HepG2 (cell line): ENCODE measurements around the gene MCC. TPM values are rescaled to one million over a fixed set of nuclear protein-coding genes. Genes with fewer than 3 reads are reported as not detected.

ENCODE experiments used
- ATAC-seq: fragments of 200-7000 bp; cut with Tn5 transposase; 3 replicates; pipeline ENCODE4 v1.9.1; 2020; ENCODE audit warnings: mild to moderate bottlenecking, moderate library complexity
- BruUV-seq: library from RNA; stranded (reverse); fragments of 400-500 nt; replicated peaks from 2 replicates; lab custom pipeline; 2021; lab: Mats Ljungman, UMichigan
- CTCF ChIA-PET: fragments of 300-600 bp; formaldehyde crosslinking; extraction: SDS; loops from one replicate; lab custom pipeline; 2021; ENCODE audit warnings: low total read pairs, inconsistent platforms, low intra/inter-chr PET ratio; lab: Yijun Ruan, JAX
- POLR2A ChIA-PET: fragments of 350-600 bp; sonication (Branson Sonifier 250); formaldehyde crosslinking; loops from one replicate; lab custom pipeline; 2020; ENCODE audit warnings: antibody characterized with exemption, inconsistent platforms; lab: Yijun Ruan, JAX
- DNase-seq: peaks from one replicate; pipeline ENCODE4 v3.0.0-alpha.2; 2015; ENCODE audit warnings: low spot score
- FAIRE-seq: peaks from 3 replicates; lab custom pipeline; 2011; peaks lifted over from hg19 to GRCh38; lab: Jason Lieb, UNC
- H2AFZ ChIP-seq: one replicate; pipeline ENCODE4 v1.6.1; 2011; ENCODE audit warnings: low read length, inconsistent platforms
- H3K27ac ChIP-seq: fragments of 300-600 bp; 3 replicates; pipeline ENCODE4 v1.8.0; 2011; ENCODE audit warnings: mixed run types, mild to moderate bottlenecking, mixed read lengths, low read length, inconsistent platforms; ENCODE audit not compliant: insufficient read depth; ENCODE audit errors: extremely low read length
- H3K27me3 ChIP-seq, 2 experiments: fragments of 200-600 bp in 1 of 2; 2 replicates in 1 of 2; 3 replicates in 1 of 2; pipeline versions ENCODE4 v1.6.0 to v1.8.0; 2011; ENCODE audit warnings: low read length in 2 of 2, mild to moderate bottlenecking in 2 of 2, moderate library complexity in 2 of 2, inconsistent platforms in 1 of 2; ENCODE audit not compliant: insufficient read depth in 2 of 2, control insufficient read depth in 1 of 2
- H3K36me3 ChIP-seq, 2 experiments: fragments of 200-600 bp in 1 of 2; replicated peaks in 1 of 2; 2 replicates in 1 of 2; 3 replicates in 1 of 2; pipeline versions ENCODE4 v1.5.1 to v1.8.0; 2011; ENCODE audit warnings: low read length in 2 of 2, inconsistent platforms in 1 of 2; ENCODE audit not compliant: insufficient read depth in 2 of 2, control insufficient read depth in 1 of 2
- H3K4me1 ChIP-seq: 2 replicates; pipeline ENCODE4 v1.5.1; 2012; ENCODE audit warnings: low read length, inconsistent platforms; ENCODE audit not compliant: insufficient read depth
- H3K4me2 ChIP-seq: 2 replicates; pipeline ENCODE4 v1.6.0; 2011; ENCODE audit warnings: low read depth, low read length, inconsistent platforms
- H3K4me3 ChIP-seq, 3 experiments: fragments of 200-600 bp in 1 of 3; sonication (generic), shearing (Covaris generic) in 1 of 3; replicated peaks in 1 of 3; 2 replicates each; pipeline ENCODE4 v1.5.1; 2011 to 2016; ENCODE audit warnings: low read length in 3 of 3, inconsistent platforms in 2 of 3, low read depth in 2 of 3, mild to moderate bottlenecking in 2 of 3, control low read depth in 1 of 3, mixed read lengths in 1 of 3; ENCODE audit not compliant: insufficient read depth in 1 of 3
- H3K79me2 ChIP-seq: one replicate; pipeline ENCODE4 v1.6.1; 2011; ENCODE audit warnings: low read length, inconsistent platforms; ENCODE audit not compliant: insufficient read depth
- H3K9ac ChIP-seq: 2 replicates; pipeline ENCODE4 v1.6.0; 2011; ENCODE audit warnings: mild to moderate bottlenecking, low read depth, low read length, inconsistent platforms; ENCODE audit not compliant: insufficient read depth
- H3K9me3 ChIP-seq: 2 replicates; pipeline ENCODE4 v1.5.1; 2012; ENCODE audit warnings: mild to moderate bottlenecking, low read length
- H4K20me1 ChIP-seq: 2 replicates; pipeline ENCODE4 v1.6.0; 2011; ENCODE audit warnings: inconsistent platforms, mild to moderate bottlenecking, low read length, moderate library complexity; ENCODE audit not compliant: insufficient read depth
- DR1 ChIP-seq: sonication (generic); formaldehyde crosslinking; IDR thresholded peaks from 2 replicates; pipeline ENCODE4 v1.8.0; 2021; ENCODE audit warnings: mild to moderate bottlenecking, missing genetic modification reagents, inconsistent platforms
- DRAP1 ChIP-seq: IDR thresholded peaks from 2 replicates; pipeline ENCODE4 v1.6.1; 2016; ENCODE audit warnings: missing genetic modification reagents, missing compliant biosample characterization
- FOSL1 ChIP-seq: sonication (generic); formaldehyde crosslinking; IDR thresholded peaks from 2 replicates; pipeline ENCODE4 v1.9.0; 2021; ENCODE audit warnings: missing genetic modification reagents, borderline replicate concordance
- NFYC ChIP-seq: IDR thresholded peaks from 2 replicates; pipeline ENCODE4 v1.6.1; 2016; ENCODE audit warnings: missing genetic modification reagents, missing compliant biosample characterization
- ZNF367 ChIP-seq: sonication (generic); formaldehyde crosslinking; IDR thresholded peaks from 2 replicates; pipeline ENCODE4 v1.4.0; 2020; ENCODE audit warnings: missing genetic modification reagents, borderline replicate concordance
- ZNF629 ChIP-seq: sonication (generic); formaldehyde crosslinking; conservative IDR thresholded peaks from 2 replicates; pipeline ENCODE4 v1.5.0; 2020; ENCODE audit warnings: missing genetic modification reagents
- ZNF652 ChIP-seq: IDR thresholded peaks from 2 replicates; pipeline ENCODE4 v1.6.1; 2016; ENCODE audit warnings: low read depth, borderline replicate concordance
- WGBS: methylation state at CpG from one replicate; pipeline ENCODE4 v1.1.6; 2017; ENCODE audit warnings: low lambda C conversion rate; 5-methylcytosine and 5-hydroxymethylcytosine counted together
- in situ Hi-C: cut with HindIII; loops from 2 replicates; pipeline ENCODE4 v1.10.0; 2017; ENCODE audit warnings: low pct_unique_long_range_greater_than_20kb; ENCODE audit not compliant: extremely low pct_ligation_motif_present
- intact Hi-C: fragments of 100-400 bp; cut with micrococcal nuclease; formaldehyde crosslinking; loops from one replicate; pipeline ENCODE4 v1.10.0; 2022; ENCODE audit not compliant: unreplicated experiment
- polyA plus RNA-seq, 8 experiments: library from polyadenylated mRNA; depleted of rRNA in 3 of 8; stranded (reverse) in 7 of 8; unstranded in 1 of 8; fragments of >200 nt; fragmentation: Illumina TruSeq in 4 of 8; extraction: Trizol in 4 of 8; gene quantifications; 2 replicates each; pipeline versions ENCODE4 v1.2.1 to v1.2.3, GENCODE V29; 2011 to 2016; ENCODE audit warnings: low read depth in 4 of 8, missing spikeins in 1 of 8, mixed read lengths in 1 of 8; ENCODE audit not compliant: insufficient read depth in 1 of 8
- total RNA-seq, 5 experiments: library from RNA; depleted of rRNA; stranded (reverse); fragments of >200 nt; fragmentation: Illumina TruSeq; extraction: Trizol; gene quantifications; 2 replicates each; pipeline ENCODE4 v1.2.3, GENCODE V29; 2016; ENCODE audit warnings: low read depth in 1 of 5
- TF ChIP-seq, protein P1 (sequence below), 2 experiments: fragments of 450-650 bp in 1 of 2; sonication (generic) in 1 of 2; formaldehyde crosslinking in 1 of 2; IDR thresholded peaks; 2 replicates each; pipeline versions ENCODE4 v1.6.1 to v1.8.0; 2016 to 2022; ENCODE audit warnings: antibody characterized with exemption in 1 of 2, mild to moderate bottlenecking in 1 of 2, missing genetic modification reagents in 1 of 2

MCC gene
- total and polyA plus RNA-seq, 2 of the 13 experiments (the other 11 are each of a cell fraction or from before 2014, with no cell fraction given) = 0.55 to 2.4 TPM

DNA sequence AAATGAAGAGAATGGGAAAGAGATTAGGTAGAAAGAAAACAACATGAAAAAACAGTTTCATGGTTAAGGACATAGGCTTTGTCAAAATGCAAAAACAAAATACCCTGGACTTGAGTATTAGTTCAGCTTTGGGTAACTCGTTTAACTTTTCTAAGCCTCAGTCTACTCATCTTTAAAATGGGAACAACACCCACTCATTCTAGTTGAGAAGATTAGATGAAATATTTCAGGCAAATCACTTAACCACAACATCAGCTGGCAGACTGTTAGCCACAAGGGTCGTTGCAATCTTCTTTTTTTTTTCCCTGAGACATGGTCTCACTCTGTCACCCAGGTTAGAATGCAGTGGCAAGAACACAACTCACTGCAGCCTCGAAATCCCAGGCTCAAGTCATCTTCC, 326.0 kb downstream of the MCC start:
- ChIA-PET CTCF (no interaction called here), POLR2A (no interaction called here)
- no peak overlapping the region for H2AFZ ChIP-seq
- 14% methylated on average over 3 of the region's 3 CpGs for WGBS
- H3K9ac ChIP-seq = no peak overlapping the region
- H3K9me3 ChIP-seq = no peaks in the 10 kb centered on the region
- no TSS peak for BruUV-seq
- no peaks in the 10 kb centered on the region for H3K27me3 ChIP-seq
- intact Hi-C loops = no loop called here
- no peak for FAIRE-seq
- no peak for ATAC-seq
- no peaks in the 10 kb centered on the region for H3K4me1 ChIP-seq
- H3K27ac ChIP-seq = no peak overlapping the region
- DNase-seq = no peak
- no peaks in the 10 kb centered on the region for H3K79me2 ChIP-seq
- no peak overlapping the region for H3K4me3 ChIP-seq
- in situ Hi-C loops = no loop called here
- H4K20me1 ChIP-seq = no peaks in the 10 kb centered on the region
- H3K36me3 ChIP-seq = no peaks in the 10 kb centered on the region
- TF ChIP-seq DRAP1 (CRISPR knock-in tag) (no peak), ZNF629 (CRISPR knock-in tag) (peak; percentile 49; the same call in 1 of the 2 replicates)
- no peak overlapping the region for H3K4me2 ChIP-seq

GRCh38 chr5:113161806-113162205, 326.4 kb downstream of the MCC start:
- no peak overlapping the region for H3K27ac ChIP-seq
- TF ChIP-seq DR1 (CRISPR knock-in tag) = no peak
- TF ChIP-seq FOSL1 (CRISPR knock-in tag) = no peak
- no peak for TF ChIP-seq ZNF367
- no peak for TF ChIP-seq NFYC
- TF ChIP-seq, protein P1, sequence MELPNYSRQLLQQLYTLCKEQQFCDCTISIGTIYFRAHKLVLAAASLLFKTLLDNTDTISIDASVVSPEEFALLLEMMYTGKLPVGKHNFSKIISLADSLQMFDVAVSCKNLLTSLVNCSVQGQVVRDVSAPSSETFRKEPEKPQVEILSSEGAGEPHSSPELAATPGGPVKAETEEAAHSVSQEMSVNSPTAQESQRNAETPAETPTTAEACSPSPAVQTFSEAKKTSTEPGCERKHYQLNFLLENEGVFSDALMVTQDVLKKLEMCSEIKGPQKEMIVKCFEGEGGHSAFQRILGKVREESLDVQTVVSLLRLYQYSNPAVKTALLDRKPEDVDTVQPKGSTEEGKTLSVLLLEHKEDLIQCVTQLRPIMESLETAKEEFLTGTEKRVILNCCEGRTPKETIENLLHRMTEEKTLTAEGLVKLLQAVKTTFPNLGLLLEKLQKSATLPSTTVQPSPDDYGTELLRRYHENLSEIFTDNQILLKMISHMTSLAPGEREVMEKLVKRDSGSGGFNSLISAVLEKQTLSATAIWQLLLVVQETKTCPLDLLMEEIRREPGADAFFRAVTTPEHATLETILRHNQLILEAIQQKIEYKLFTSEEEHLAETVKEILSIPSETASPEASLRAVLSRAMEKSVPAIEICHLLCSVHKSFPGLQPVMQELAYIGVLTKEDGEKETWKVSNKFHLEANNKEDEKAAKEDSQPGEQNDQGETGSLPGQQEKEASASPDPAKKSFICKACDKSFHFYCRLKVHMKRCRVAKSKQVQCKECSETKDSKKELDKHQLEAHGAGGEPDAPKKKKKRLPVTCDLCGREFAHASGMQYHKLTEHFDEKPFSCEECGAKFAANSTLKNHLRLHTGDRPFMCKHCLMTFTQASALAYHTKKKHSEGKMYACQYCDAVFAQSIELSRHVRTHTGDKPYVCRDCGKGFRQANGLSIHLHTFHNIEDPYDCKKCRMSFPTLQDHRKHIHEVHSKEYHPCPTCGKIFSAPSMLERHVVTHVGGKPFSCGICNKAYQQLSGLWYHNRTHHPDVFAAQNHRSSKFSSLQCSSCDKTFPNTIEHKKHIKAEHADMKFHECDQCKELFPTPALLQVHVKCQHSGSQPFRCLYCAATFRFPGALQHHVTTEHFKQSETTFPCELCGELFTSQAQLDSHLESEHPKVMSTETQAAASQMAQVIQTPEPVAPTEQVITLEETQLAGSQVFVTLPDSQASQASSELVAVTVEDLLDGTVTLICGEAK (IDR thresholded peaks at IDR 0.05) = no peak
- TF ChIP-seq, protein P1 (CRISPR knock-in tag; IDR thresholded peaks at IDR 0.05) = no peak
- no peak for TF ChIP-seq ZNF652

More at GRCh38 chr5:113161806-113162205, 326.4 kb downstream of the MCC start:
- no TSS peak for BruUV-seq
- Histone ChIP-seq H3K4me3 (no peak overlapping the region), H4K20me1 (no peaks in the 10 kb centered on the region), H3K9me3 (no peaks in the 10 kb centered on the region), H3K9ac (no peak overlapping the region), H3K79me2 (no peaks in the 10 kb centered on the region), H3K27me3 (no peaks in the 10 kb centered on the region), H3K4me1 (no peaks in the 10 kb centered on the region), H2AFZ (no peak overlapping the region), H3K4me2 (no peak overlapping the region), H3K36me3 (no peaks in the 10 kb centered on the region)
- WGBS = 72% methylated on average over 6 of the region's 6 CpGs
- intact Hi-C loops (no loop called here), in situ Hi-C loops (no loop called here)
- ATAC-seq = no peak
- no peak for DNase-seq
- ChIA-PET CTCF (no interaction called here), POLR2A (no interaction called here)
- no peak for FAIRE-seq
